PFSK-1 (cell line): ENCODE results near the gene SLC38A10.

Experiments
- FOXP2 ChIP-seq: optimal IDR thresholded peaks from 2 replicates; pipeline ENCODE3; 2011; ENCODE audit warnings: borderline replicate concordance, control low read depth, inconsistent platforms; ENCODE audit not compliant: insufficient read depth; ENCODE audit errors: extremely low read length, extremely low read depth
- POLR2AphosphoS5 ChIP-seq: IDR thresholded peaks from 2 replicates; pipeline ENCODE4 v1.6.1; 2012; ENCODE audit warnings: low read depth, mild to moderate bottlenecking, control low read depth, low read length, moderate library complexity
- SIN3A ChIP-seq: IDR thresholded peaks from 2 replicates; pipeline ENCODE4 v1.6.1; 2012; ENCODE audit warnings: mild to moderate bottlenecking, low read length, moderate library complexity, borderline replicate concordance; ENCODE audit not compliant: insufficient read depth
- TAF1 ChIP-seq: IDR thresholded peaks from 2 replicates; pipeline ENCODE4 v1.6.1; 2012; ENCODE audit warnings: low read length, control low read depth, borderline replicate concordance; ENCODE audit not compliant: insufficient read depth
- TF ChIP-seq, protein P1 (sequence below), 2 experiments: IDR thresholded peaks; 2 replicates each; pipeline versions ENCODE4 v1.6.1 to v1.8.0; 2011 to 2012; ENCODE audit warnings: low read depth in 2 of 2, low read length in 2 of 2, control low read depth in 1 of 2, inconsistent platforms in 1 of 2, mild to moderate bottlenecking in 1 of 2, moderate library complexity in 1 of 2; ENCODE audit not compliant: insufficient read depth in 1 of 2

SLC38A10 gene

GRCh38 chr17:81315885-81316391 lies 20.8 kb upstream of the SLC38A10 start:
- no peak for TF ChIP-seq TAF1
- TF ChIP-seq FOXP2: no peak
- no peak for TF ChIP-seq SIN3A
- TF ChIP-seq POLR2AphosphoS5: no peak

DNA sequence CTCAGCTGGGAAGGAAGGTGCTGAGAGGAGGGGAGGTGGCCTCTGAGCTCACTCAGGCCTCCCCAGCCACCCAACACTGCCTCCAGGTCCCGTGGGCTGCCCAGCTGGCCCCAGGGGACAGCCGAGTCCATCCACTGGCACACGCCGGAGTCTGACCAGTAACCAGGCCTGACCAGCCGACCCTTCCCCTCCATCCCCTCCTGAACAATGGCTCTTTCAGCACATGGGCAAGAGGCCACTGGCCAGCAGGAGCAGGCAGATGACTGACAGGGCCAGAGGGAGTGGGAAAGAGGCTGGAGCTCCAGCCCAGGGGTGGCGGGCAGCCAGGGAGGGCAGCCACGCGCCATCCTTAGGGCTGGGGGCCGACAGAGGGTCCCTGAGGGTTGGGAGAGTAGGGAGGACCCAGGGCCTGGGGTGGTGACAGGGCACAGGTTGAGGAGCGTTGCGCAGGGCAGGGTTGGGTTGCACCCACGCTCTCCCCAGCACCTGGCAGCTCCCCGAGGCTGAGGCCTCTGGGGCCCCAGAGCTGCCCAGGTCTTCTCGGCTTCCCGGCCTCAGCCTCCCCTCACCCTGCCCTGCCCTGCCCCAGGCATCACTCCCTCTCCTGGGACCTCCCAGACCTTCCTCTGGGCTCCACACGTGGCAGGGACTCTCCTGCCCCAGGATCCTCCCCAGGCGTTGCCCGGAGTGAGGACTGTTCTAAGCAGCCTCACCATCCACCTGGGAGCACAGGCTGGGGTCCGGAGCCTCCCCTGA lies 20.2 kb upstream of the SLC38A10 start:
- TF ChIP-seq SIN3A (no peak), POLR2AphosphoS5 (no peak)

DNA sequence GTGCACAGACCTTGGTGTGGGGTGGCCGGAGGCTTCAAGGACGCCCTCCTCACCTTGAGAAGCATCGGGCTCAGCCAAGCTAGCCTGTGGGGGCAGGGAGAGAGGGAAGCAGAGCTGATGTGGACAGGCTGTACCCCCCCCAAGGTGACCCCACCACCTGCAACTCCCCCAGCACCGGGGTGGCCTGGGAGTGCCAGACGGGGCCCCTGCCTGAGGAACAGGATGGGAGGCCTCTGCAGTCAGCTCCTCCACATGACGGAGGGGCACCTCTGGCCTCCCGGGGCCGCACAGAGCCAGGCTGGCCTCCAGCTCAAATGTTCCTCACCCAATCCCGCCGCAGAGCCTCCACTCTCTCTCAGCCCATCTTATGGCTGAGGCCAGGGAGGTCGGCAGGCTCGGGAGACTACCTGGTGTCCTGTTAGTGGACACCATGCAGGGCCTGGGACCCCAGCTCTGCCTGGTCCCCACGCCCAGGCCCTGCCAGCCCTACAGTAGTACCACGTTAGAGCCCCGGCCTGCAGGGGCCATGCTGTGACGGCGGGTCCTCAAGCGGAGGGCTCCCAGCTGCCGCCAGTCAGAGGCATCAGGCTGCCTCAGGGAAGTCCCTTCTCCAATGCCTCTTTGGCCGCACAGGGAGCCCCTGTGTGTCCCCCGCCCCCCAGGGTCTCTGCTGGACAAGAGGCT lies 19.4 kb upstream of the SLC38A10 start:
- TF ChIP-seq, protein P1, sequence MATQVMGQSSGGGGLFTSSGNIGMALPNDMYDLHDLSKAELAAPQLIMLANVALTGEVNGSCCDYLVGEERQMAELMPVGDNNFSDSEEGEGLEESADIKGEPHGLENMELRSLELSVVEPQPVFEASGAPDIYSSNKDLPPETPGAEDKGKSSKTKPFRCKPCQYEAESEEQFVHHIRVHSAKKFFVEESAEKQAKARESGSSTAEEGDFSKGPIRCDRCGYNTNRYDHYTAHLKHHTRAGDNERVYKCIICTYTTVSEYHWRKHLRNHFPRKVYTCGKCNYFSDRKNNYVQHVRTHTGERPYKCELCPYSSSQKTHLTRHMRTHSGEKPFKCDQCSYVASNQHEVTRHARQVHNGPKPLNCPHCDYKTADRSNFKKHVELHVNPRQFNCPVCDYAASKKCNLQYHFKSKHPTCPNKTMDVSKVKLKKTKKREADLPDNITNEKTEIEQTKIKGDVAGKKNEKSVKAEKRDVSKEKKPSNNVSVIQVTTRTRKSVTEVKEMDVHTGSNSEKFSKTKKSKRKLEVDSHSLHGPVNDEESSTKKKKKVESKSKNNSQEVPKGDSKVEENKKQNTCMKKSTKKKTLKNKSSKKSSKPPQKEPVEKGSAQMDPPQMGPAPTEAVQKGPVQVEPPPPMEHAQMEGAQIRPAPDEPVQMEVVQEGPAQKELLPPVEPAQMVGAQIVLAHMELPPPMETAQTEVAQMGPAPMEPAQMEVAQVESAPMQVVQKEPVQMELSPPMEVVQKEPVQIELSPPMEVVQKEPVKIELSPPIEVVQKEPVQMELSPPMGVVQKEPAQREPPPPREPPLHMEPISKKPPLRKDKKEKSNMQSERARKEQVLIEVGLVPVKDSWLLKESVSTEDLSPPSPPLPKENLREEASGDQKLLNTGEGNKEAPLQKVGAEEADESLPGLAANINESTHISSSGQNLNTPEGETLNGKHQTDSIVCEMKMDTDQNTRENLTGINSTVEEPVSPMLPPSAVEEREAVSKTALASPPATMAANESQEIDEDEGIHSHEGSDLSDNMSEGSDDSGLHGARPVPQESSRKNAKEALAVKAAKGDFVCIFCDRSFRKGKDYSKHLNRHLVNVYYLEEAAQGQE (IDR thresholded peaks at IDR 0.05; ENCODE audit: insufficient read depth in 1 of 2, low read depth in 2 of 2, low read length in 2 of 2): no peak
- no peak for TF ChIP-seq POLR2AphosphoS5
- no peak for TF ChIP-seq FOXP2
- TF ChIP-seq SIN3A: no peak
- no peak for TF ChIP-seq TAF1

GRCh38 chr17:81313776-81314397 lies 18.8 kb upstream of the SLC38A10 start:
- no peak for TF ChIP-seq POLR2AphosphoS5
- no peak for TF ChIP-seq SIN3A
- TF ChIP-seq, protein P1 (IDR thresholded peaks at IDR 0.05; ENCODE audit: insufficient read depth in 1 of 2, low read depth in 2 of 2, low read length in 2 of 2): no peak
- no peak for TF ChIP-seq TAF1
- TF ChIP-seq FOXP2: no peak

DNA sequence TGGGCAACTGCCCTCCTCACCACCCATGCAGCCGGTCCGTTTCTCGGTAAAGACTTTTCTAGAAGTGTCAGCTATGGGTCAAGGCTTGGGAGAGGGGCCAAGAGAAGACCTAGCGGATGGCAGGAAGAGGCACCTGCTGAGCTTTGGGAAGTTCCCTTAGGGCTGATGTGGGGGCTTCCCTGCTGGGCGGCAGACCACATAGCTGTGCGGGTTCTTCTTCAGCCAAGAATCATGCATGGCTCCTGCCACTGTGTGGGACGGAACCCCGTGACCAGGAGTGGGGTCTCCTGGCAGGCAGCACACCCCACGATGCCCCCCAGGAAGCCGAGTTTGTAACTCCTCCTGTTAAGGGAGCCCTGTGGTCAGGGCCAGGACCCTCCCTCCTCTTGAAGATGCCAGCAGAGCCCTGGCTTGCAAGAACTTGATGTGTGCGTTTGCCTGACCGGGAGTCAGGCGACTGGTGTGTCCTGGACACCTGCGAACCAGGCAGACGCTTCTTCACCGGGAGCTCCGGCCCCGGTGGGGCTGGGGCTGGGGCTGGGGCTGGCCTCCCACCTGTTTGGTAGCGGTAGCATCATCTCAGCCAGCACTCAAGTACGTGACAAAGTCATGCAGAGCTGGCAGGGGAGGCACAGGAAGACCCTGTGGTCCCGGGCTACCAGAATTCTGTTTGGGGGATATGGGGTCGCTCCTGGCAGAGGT lies 17.7 kb upstream of the SLC38A10 start:
- TF ChIP-seq, protein P1 (IDR thresholded peaks at IDR 0.05; ENCODE audit: insufficient read depth in 1 of 2, low read depth in 2 of 2, low read length in 2 of 2): no peak
- no peak for TF ChIP-seq SIN3A
- no peak for TF ChIP-seq TAF1
- no peak for TF ChIP-seq FOXP2
- TF ChIP-seq POLR2AphosphoS5: no peak
